ENCODE measurements around the gene CTXN1.
"Not testable (repeated sequence)": the region's sequence is repeated elsewhere in the genome, so short reads cannot be mapped to it uniquely, and the experiment has no call there.

CTXN1 gene

DNA sequence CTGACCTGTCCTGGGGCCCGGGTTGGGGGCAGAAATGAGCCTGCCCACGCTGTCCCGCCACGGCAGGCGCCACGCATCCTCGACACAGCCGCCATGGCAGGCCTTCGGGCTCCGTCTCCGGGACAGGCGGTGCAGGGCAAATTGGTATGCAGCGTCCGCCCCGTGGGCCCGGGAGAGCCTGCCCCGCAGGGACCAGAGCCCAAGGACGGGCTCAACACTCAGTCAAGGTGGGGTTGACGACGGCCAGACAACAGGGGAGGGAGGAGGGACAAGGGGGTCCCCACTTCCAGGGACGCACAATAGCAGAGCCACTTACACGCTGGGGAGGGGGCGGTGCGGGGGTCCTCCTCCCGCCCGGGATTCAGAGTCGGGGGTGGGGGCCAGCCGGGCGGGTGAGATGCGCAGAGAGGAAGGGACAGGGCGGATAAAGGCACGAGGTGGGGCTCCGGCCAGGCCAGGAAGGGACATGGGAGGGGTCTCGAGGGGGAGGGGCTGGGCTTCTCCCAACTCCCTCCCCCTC lies 1.2 kb downstream of the CTXN1 start:
- DNase-seq = no peak

DNA sequence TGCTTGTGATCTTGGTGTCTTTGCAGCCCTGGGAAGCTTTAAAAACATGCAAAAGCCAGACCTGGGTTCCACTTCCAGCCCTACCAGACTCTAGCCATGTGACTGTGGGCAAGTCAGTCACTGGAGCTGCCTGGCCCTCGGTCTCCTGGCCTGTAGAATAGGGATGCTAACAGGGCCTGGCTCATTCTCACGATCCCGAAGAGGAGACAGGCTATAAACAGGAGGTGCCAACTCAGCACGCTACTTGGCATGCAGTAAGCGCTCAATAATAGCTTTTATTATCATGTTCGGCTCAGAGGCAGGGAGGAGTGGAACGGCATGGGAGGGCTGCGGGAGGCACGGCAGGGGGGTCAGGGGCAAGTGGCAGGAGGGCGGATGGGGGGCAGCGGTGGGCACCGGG lies 1.7 kb downstream of the CTXN1 start:
- DNase-seq = no peak

DNA sequence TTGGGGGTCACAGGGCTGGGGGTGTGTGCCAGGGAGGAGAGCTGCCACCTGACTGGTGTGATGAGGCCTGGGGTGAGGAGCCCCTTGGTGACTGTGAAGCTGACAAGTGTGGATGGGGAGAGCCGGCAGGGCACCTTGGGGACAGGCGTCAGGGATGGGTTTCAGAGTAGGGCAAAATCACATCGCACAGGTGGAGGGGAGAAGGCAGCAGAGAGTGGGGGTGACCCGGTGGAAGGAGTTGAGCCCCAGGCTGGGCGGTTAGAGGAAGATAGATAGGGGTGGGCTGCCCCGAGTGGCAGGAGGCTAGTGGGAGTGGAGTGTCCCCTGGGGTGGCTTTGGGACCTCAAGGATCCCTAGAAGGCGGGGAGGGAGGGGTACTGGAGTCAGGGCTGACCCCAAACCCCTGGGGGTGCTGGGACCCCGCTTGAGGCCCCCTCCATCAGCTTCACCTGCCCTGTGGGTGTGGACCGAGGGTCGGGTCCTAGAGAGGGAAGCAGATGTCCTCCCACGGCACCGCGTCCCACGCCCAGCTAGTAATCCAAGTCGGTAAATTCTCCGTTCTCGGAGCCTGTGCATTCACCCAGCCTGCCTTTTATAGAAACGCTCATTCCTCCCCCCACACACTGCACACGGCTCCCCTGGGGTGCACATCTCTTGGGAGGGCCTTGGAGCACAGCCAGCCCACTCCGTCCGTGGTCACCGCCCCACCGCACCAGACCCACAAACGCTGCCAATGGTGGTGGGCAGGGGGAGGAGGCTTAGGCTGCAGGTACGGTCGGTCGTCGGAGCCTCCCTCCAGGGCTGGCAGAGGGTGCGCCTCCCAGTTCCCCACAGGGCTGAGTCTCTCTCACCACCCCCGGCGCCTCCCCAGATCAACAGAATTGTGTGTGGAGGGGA lies 2.4 kb downstream of the CTXN1 start:
- no peak for DNase-seq

DNA sequence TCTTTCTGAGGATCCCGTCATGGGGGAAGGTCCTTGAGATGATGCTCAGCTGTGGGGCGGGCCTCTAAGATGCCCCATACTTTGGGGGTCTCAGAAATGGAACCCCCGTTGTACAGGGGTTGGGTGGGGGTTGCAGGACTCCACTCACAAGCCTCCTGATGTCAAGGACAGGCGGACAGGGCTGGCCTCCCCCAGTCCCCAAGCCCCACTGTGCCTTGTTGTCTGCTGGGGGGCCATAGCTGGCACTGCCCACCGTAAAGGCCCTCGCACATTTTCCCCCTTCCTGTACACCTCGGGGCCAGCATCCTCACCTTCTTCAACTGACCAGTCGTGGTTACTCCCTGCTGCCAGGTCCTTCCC lies 3.1 kb downstream of the CTXN1 start:
- no peak for DNase-seq

DNA sequence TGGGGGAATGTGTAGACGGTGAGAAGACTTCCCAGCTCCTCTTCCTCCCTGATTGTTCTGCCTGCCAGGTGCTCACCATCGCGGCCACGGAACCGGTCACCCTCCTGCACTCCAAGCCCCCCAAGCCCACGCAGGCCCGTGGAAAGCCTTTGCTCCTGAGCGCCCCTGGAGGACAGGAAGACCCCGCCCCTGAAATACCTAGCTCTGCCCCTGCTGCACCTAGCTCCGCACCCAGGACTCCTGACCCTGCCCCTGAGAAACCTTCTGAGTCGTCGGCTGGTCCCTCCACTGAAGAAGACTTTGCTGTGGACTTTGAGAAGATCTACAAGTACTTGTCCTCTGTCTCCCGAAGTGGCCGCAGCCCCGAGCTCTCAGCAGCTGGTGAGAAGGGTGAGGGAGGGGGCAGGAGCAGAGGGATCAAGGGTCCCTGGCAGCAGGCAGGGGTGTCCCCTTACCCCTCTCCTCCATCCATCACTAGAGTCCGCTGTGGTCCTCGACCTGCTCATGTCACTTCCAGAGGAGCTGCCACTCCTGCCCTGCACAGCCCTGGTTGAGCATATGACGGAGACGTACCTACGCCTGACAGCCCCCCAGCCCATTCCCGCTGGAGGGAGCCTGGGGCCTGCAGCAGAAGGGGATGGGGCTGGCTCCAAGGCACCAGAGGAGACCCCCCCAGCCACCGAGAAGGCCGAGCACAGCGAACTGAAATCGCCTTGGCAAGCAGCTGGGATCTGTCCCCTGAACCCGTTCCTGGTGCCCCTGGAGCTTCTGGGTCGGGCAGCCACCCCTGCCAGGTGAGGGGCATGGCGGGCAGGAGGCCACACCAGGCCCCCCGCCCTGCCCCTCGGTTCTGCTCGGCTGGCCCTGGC lies 3.7 kb downstream of the CTXN1 start:
- no peak for DNase-seq

DNA sequence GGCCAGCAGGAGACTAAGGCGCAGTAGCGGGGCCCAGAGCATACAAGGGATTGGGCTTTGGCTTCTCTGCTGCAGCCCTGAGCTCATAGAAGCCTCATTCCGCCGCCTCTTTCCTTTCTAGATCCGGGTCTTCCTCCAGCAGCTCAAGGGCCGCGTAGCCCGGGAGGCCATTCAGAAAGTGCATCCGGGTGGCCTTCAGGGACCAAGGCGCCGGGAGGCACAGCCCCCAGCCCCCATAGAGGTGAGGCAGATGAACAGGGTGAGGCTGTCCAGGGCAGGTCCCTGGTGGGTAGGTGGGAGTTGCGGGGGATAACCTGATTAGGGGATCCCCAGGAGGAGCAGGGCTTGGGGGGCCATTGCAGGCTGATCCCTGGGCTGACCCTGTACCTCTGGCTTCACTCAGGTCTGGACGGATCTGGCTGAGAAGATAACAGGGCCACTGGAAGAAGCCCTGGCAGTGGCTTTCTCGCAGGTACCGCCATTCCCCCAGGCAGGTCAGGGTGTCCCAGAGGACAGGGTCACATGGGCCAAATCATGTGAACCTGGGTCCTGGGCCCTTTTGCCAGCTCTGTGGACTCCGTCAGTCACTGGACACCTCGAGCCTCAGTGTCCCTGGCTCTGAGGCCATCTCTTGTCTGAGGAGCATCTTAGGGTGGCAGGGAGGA lies 4.5 kb downstream of the CTXN1 start:
- no peak for DNase-seq

DNA sequence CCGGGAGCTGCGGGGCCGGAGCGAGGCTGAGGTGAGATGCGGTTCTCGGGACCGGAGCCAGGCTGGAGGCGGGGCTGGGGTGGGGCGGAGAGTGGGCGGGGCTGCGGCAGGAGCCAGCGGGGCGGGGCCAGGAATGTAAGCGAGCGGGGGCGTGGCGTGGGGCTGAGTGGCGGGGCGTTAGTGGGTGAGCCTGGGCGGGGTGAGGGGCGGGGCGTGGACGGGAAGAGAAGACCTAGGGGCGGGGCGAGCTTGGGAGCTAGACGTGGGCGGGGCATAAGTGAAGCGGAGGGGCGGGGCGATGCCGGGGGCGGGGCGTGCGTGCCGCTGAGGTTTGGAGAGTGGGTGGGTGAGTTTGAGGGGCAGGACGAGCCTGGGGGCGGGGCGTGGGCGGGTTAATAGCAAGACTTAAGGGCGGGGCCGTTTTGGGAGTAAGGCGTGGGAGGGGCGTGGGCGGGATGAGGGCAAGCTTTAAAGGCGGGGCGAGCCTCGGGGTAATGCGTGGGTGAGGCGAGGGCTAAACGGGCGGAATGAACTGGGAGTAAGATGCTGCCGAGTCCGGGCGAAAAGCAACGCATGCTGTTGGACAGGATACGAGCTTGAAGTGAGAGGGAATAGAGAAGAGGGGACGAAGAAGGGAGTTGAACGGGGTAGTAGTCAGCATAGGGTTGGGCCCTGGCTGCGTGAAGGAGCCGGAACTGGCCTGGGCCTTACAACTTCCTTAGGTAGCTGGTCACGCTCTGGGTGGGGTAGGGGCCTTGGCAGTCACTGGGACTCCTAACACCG lies 5.2 kb downstream of the CTXN1 start:
- peak; percentile 97 to 100 (median 100) for DNase-seq

DNA sequence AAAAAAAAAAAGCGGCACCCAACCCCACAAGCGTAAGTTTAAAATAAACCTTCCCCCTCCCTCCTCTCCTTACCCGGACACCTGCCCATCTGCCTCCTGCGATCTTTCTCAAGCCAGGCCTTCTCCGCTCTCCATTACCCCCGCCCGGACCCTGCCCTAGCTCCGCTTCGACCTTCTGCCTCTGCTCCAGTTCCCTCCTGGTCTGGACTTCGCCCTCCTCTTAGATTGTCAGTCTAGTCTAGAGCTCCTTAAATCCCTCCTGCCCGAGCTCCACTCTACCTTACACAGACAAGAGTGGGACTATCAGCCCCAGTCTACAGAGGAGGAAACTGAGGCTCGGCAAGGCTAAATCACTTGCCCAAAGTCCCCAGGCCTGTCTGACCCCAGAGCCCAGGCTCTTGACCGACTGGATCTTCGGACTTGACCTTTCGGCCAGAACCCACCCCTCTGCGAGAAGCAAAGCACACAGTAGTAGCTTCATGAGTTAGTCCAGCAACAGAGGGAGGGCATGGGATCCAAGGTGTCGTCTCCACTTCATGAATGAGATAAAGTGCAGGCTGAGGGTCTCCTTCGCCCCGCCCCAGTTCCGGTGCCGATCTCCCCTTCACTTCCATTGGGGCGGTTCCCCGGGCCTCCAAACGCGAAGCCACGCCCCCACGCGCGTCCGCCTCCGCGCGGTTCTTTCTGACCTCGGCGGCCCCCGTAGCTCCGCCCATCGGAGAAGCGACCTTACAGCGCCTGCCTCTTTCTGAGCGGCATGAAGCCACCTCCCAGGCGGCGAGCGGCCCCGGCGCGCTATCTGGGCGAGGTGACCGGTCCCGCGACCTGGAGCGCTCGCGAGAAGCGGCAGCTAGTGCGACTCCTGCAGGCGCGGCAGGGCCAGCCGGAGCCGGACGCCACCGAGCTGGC lies 6.1 kb downstream of the CTXN1 start, which contains the start of gene SNAPC2:
TSS of gene SNAPC2 (plus strand) at position 729 of the 909 bp plus-strand sequence. CDS start at position 758, 29 bp downstream.
- peak; percentile 92 to 97 (median 94) for DNase-seq

DNA sequence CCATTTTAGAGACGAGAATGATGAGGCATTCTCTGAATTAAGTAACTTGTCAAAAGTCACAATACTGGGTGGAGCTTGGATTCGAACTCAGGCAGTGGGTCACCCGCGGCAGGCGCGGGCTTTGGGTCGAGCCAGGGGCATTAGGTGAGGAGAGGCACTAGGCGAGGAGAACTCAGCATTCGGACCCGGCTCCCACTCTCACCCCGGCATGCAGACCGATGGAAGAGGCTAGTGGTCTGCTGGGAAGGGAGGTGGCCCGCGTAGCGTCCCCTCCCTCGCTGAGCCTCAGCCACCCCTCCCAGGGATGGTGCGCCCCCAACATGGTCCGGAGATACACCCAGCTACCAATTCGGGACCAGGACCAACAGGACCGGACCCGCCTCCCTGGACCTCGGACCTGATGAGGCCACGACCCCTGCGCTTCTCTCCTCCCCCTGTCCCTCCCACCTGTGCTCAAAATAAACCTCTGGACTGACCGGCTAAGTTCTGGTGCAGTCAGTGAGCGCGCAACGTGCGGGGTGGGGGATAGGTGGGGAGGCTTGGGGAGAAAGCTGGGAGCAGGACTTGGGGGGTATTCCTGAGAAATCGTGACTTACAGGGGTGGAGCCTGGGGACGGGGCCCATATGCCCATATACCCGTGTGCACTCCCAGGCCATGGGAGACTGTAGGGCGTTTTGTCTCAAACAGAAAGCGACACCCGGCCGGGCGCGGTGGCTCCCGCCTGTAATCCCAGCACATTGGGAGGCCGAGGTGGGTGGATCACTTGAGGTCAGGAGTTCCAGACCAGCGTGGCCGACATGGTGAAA lies 7.1 kb downstream of the CTXN1 start:
- no peak for DNase-seq

DNA sequence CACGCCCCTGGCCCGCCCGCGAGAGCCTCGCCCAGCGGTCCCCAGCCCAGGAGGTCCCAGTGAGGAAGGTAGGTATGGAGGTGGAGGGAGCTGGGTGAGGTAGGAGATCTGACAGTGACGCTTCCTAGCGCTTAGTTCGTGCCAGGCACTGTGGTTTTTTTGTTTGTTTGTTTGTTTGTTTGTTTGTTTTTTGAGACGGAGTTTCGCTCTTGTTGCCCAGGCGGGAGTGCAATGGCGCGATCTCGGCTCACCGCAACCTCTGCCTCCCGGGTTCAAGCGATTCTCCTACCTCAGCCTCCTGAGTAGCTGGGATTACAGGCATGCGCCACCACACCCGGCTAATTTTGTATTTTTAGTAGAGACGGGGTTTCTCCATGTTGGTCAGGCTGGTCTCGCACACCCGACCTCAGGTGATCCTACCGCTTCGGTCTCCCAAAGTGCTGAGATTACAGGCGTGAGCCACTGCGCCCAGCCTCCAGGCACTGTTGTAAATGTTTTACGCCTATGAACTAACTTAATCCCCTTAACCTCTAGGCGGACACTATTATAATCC lies 7.8 kb downstream of the CTXN1 start:
- DNase-seq = not testable (repeated sequence)

DNA sequence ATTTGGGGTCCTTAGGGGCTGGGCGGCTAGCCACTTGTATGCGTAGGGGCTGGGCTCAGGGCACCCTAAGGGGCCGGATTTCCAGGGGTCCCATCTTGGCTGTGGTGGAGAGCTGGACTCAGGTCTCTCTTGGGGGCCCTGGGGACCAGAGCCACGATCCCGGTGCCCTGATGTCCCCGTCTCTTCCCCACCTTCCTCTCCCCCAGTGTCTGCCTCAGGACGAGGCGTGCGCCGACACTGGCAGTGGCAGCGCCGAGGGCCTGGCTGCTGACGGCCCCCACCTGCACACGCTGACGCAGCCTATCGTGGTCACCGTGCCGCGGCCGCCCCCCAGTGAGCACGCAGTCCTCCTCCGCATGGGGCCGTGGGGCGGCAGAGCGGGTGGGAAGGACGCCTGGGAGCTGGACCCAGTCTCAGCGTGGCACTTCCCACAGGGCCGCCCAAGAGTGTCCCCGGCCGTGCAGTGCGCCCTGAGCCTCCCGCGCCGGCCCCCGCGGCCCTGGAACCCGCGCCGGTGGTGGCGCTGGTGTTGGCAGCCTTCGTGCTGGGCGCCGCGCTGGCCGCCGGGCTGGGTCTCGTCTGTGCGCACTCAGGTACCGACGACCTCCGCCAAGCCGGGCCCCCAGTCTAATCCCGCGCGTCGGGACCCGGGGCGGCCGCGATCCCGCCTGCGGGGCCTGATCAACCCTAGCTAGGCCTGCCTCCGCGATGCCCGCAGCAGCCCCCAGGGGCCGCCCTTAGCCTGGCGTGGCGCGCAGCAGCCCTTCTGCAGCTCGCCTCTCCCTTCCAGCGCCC lies 8.5 kb downstream of the CTXN1 start:
- DNase-seq = peak in 4 of 5 donors; percentile 40 to 70 (median 53)

DNA sequence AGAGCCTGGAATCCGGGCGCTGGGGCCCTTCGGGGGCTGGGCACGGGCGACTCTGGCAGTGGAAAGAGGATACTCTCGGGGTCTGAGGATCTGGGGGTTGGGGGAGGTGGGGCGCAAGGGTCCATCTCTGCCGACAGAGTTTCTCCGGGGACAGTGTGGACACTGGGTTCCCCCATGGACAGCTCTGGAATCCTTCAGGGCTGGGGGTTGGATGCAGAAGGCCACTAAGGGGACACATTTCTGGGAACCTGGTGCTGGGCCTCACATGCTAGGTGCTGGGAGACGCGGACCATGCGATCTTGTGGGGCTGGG lies 9.0 kb downstream of the CTXN1 start:
- DNase-seq = no peak

DNA sequence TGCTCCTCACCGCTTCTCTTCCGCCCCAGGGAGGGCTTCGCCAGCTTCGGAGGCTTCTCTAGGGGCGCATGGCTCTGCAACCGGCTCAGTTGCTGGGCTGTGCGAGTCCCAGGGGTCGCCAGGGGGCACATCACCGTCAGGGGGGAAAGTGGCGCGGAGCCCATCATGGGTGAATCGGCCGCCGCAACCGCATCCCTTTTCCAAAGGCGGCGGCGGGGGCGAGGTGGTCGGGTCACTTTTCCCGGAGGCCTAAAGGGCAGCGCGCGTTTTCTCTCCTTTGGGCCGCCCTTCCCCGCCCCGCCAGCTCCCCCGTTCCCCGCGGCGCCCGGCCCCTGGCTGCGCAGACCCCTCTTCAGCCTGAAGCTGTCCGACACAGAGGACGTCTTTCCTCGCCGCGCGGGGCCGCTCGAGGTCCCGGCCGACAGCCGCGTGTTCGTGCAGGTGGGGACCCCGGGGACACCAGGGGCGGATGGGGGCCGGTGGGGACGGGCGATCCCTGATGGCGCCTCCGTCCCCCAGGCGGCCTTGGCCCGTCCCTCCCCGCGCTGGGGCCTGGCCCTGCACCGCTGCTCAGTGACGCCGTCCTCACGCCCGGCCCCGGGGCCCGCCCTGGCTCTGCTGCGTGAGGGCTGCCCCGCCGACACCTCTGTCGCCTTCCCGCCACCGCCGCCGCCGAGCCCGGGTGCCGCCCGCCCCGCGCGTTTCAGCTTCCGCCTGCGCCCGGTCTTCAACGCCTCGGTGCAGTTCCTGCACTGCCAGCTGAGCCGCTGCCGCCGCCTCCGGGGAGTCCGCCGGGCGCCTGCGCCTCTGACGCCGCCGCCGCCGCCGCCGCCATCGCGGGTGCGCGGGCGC lies 9.6 kb downstream of the CTXN1 start:
- peak; percentile 34 to 61 (median 51) for DNase-seq

DNA sequence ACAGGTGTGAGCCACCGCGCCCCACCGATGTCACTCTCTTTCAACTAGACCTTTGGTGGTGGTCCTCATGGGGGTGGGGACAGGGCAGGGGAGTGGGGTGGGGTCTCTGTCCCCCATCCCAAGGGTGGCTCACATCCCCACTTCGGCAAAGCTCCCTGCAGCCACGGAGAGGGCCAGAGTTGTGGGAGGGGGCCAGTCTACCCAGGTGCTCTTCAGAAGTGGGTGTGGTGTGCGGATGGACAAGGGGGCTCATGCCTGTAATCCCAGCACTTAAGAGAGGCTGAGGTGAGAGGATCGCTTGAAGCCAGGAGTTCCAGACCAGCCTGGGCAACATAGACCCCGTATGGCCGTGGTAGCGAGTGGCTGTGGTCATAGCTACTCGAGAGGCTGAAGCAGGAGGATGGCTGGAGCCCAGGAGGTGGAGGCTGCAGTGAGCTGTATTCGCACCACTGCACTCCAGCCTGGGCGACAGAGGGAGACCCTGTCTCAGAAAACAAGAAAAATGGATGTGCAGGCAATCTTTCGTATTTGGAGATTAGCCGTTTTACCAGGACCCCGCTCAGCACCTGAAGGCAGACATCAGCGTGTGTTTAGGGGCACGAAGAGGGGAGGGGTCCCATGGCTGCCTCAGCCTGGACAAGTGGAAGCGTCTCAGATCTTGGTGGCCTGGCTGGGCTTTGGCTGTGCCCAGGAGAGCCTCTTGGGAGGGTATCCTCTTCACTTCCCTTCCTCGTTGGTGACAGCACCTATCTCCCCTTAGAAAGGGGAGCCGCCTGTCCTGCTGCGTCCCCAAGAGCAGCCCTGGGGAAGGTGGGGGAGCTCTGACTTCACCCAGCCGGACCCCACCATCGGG lies 10.5 kb downstream of the CTXN1 start:
- DNase-seq = no peak

DNA sequence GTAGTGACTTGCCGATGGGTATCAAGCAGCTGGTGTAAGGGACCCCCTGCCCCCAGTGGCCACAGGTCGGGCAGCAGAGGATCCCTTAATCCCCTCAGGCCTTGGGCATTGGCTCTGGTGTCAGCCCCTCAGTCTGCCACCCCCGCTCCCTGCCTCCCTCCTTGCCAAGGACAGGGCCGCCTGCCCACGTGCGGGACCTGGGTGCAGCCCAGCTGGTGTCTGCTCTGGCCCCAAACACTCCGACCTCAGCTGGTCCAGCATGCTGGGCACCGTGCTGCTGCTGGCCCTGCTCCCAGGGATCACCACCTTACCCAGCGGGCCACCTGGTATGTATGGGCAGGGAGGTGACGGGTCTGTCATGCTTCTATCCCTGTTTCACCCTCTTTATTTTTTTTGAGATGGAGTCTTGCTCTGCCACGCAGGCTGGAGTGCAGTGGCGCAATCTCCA lies 11.3 kb downstream of the CTXN1 start, which contains the start of gene TGFBR3L:
TSS of gene TGFBR3L (plus strand) at position 233 of the 448 bp plus-strand sequence.
- DNase-seq = no peak

DNA sequence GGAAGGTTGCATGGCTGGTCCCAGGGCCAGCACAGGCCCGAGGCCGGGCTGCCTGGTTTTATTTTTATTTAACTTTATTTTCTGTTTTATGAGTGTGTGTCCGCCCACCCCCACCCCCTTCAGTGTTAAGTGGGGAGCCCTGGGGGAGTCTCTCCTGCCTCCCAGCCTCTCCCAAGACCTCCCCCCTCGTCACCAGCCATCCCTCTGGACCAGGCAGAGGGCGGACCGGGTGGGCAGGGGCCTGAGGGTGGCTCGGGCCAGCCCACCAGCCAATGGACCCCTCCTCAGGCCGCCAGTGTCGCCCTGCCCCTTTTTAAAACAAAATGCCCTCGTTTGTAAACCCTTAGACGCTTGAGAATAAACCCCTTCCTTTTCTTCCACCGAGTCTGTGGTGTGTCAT lies 11.8 kb downstream of the CTXN1 start:
- no peak for DNase-seq

DNA sequence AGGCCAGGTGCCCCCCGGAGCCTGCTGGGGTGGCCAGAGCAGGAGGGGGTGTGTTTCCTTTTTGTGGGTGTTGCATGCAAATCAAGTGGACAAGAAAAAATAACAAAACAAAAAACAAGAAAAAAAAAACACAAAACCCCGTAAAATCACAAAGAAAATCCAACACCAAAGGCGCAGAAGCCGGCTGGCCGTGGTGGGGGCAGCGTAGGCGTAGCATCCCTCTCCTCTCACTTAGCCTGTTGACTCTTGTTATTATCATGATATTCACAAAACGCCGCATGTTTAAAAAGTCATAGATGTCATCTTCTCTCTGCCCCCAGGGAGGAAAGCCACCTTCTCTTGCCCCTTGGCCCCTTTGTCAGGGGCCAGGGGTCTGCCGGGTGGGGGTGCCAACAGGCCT lies 12.3 kb downstream of the CTXN1 start:
- DNase-seq = no peak
